Muscle of back (tissue), 11 donors: ENCODE data around the gene GSTM4. TPM values are rescaled to one million over a fixed set of nuclear protein-coding genes. Genes with fewer than 3 reads are reported as not detected.
"Not testable (repeated sequence)": the region's sequence is repeated elsewhere in the genome, so short reads cannot be mapped to it uniquely, and the experiment has no call there.

Experiments
- DNase-seq, 3 donors: peaks; one replicate each; pipeline versions ENCODE4 v3.0.0 to v3.0.0-alpha.2; 2013
- polyA plus RNA-seq, 10 donors: library from polyadenylated mRNA; unstranded; fragments of 120-200 nt; gene quantifications; one replicate each; pipeline ENCODE4 v1.2.1, GENCODE V29; 2013; ENCODE audit not compliant: insufficient read length in 10 of 10

Gene GSTM4
- polyA plus RNA-seq, 10 donors = 12.9 to 25.9 (median 20.7) TPM

DNA sequence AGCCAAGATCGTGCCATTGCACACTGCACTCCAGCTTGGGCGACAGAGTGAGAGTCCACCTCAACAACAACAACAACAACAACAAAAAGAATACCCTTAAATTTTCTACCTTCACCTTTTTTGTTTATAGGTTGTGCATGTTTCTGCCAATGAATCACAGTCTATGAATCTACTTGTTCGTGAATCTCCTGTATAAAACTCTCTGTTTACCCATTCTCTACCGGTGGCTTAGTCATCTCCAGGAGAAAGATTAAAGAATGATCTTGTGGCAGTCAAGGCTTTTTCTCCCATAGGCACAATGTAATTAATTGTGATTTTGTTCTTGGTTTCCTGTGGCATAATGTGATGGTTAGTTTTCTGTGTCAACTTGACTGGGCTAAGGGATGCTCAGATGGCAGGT is 42.0 kb downstream of the GSTM4 start:
- DNase-seq = not testable (repeated sequence)

DNA sequence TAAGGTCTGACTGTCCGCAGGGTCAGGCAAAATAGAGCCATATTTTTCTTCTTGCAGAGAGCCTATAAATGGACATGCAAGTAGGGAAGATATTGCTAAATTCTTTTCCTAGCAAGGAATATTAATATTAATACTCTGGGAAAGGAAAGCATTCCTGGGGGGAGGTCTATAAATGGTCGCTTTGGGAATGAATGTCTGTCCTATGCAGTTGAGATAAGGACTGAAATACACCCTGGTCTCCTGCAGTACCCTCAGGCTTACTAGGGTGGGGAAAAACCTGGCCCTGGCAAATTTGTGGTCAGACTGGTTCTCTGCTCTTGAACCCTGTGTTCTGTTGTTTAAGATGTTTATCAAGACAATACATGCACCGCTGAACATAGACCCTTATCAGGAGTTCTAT is 47.0 kb downstream of the GSTM4 start:
- DNase-seq = not testable (repeated sequence)

DNA sequence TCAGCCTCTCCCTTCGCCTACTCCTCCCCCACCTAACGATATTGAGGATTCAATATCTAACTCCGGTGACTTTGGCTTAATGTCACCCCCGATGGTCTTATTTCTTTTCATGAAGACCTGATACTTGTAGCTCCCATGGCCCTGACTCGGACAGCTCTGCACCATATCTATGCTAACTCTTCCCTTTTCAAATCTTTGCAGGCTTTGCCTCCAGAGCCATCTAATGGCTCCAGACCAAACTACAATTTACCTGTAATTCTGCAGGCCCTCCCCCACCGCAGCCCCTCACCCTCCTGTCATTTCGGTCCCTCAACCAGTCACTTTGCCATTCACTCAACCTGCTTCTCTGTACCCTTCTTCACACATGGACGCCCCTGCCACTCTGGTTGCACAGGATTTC is 48.3 kb downstream of the GSTM4 start:
- DNase-seq = no peak

DNA sequence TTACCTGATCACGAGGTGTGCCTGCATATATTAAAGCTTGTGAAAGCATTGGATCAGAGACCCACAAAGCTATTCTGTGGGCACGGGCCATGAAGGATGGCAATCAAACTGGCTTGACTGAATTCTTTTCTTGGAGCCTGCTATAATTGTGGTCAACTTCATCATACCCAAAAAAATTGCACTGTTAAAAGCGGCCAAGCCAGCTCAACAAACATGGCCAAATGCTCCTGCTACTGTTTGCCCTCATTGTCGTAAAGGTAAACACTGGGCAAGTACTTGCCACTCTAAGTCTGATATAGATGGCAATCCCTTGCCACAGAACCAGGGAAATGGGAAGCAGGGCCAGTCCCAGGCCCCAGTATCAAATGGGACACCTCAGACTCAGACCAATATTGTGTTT is 49.5 kb downstream of the GSTM4 start:
- no peak for DNase-seq

DNA sequence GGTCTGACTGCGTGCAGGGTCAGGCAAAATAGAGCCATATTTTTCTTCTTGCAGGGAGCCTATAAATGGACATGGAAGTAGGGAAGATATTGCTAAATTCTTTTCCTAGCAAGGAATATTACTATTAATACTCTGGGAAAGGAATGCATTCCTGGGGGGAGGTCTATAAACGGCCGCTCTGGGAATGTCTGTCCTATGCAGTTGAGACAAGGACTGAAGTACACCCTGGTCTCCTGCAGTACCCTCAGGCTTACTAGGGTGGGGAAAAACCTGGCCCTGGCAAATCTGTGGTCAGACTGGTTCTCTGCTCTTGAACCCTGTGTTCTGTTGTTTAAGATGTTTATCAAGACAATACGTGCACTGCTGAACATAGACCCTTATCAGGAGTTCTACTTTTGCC is 53.0 kb downstream of the GSTM4 start:
- not testable (repeated sequence) for DNase-seq

DNA sequence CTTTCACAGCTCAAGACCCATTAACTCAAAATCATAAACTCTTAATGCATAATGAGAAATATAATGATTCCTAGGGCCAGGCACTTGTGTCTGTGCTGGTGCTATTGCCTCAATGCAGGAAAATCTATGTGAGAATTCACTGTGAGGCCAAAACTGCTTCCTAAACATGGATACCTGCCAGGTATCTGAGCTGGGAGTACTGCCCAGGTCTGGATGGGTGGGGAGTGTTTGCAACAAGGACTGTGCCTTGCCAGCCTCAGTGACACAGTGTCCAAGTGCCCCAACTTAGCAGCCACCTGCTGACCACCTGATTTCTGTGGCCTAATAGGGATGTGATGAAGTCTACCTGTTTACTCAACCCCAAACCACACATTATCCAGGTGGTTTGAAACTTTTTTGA is 53.9 kb downstream of the GSTM4 start:
- DNase-seq = not testable (repeated sequence)

Other genes starting within 250 kb of the GSTM4 start
- gene PSMA5, start 229.7 kb upstream of the GSTM4 start, polyA plus RNA-seq = 10 to 100 TPM; 61.8 to 90.0 (median 69.1) TPM
- 100 to 1,000 TPM in 9 of 10 donors, 10 to 100 TPM in 1; 90.2 to 305 (median 215) TPM for gene SYPL2, start 189.6 kb upstream of the GSTM4 start, polyA plus RNA-seq
- gene ATXN7L2, start 172.2 kb upstream of the GSTM4 start, polyA plus RNA-seq = 10 to 100 TPM; 11.8 to 32.9 (median 20.8) TPM
- 10 to 100 TPM in 4 of 10 donors, 1 to 10 TPM in 6; 6.2 to 12.4 (median 9.2) TPM for gene CYB561D1, start 162.0 kb upstream of the GSTM4 start, polyA plus RNA-seq
- gene AMIGO1, start 146.4 kb upstream of the GSTM4 start, polyA plus RNA-seq = 10 to 100 TPM in 6 of 10 donors, 1 to 10 TPM in 4; 8.8 to 16.9 (median 10.7) TPM
- 1 to 10 TPM in 9 of 10 donors, under 1 TPM in 1; 0.95 to 2.4 (median 1.6) TPM for gene GPR61, start 116.2 kb upstream of the GSTM4 start, polyA plus RNA-seq
- gene GNAI3, start 107.5 kb upstream of the GSTM4 start, polyA plus RNA-seq = 1 to 10 TPM; 6.7 to 9.7 (median 8.2) TPM
- gene GNAT2, start 36.5 kb upstream of the GSTM4 start, polyA plus RNA-seq = under 1 TPM in 1 of 10 donors, not detected in 9; 0.19 TPM
- 10 to 100 TPM; 26.0 to 41.4 (median 34.1) TPM for gene AMPD2, start 36.3 kb upstream of the GSTM4 start, polyA plus RNA-seq
- 100 to 1,000 TPM; 118 to 193 (median 154) TPM for gene GSTM2, start 12.0 kb downstream of the GSTM4 start, polyA plus RNA-seq
- gene GSTM1, start 31.7 kb downstream of the GSTM4 start, polyA plus RNA-seq = 10 to 100 TPM in 4 of 10 donors, 1 to 10 TPM in 2, under 1 TPM in 3, not detected in 1; 0.28 to 59.1 (median 1.2) TPM
- gene GSTM5, start 56.2 kb downstream of the GSTM4 start, polyA plus RNA-seq = 10 to 100 TPM in 7 of 10 donors, 1 to 10 TPM in 3; 7.3 to 42.1 (median 13.7) TPM
- gene GSTM3, start 84.9 kb downstream of the GSTM4 start, polyA plus RNA-seq = 10 to 100 TPM; 33.5 to 57.6 (median 43.2) TPM
- gene EPS8L3, start 107.8 kb downstream of the GSTM4 start, polyA plus RNA-seq = under 1 TPM in 1 of 10 donors, not detected in 9; 0.19 TPM